Astrocyte (in vitro differentiated cells and primary cell): ENCODE results near the gene OXSR1. TPM values are rescaled to one million over a fixed set of nuclear protein-coding genes. Genes with fewer than 3 reads are reported as not detected.

Experiments used
- DNase-seq: peaks from one replicate; pipeline ENCODE4 v3.0.0-alpha.2; 2010; ENCODE audit warnings: low read depth
- FAIRE-seq: peaks from 2 replicates; lab custom pipeline; 2011; peaks lifted over from hg19 to GRCh38; lab: Jason Lieb, UNC
- H2AFZ ChIP-seq: 2 replicates; pipeline ENCODE4 v1.6.0; 2012; ENCODE audit warnings: low read depth, low read length, inconsistent platforms
- H3K27ac ChIP-seq: 2 replicates; pipeline ENCODE4 v1.5.1; 2011; ENCODE audit warnings: low read depth, low read length, inconsistent platforms
- H3K27me3 ChIP-seq: 2 replicates; pipeline ENCODE4 v1.6.0; 2011; ENCODE audit warnings: low read length, inconsistent platforms; ENCODE audit not compliant: insufficient read depth
- H3K36me3 ChIP-seq: 2 replicates; pipeline ENCODE4 v1.5.1; 2011; ENCODE audit warnings: low read length, inconsistent platforms; ENCODE audit not compliant: insufficient read depth
- H3K4me1 ChIP-seq: 2 replicates; pipeline ENCODE4 v1.5.1; 2011; ENCODE audit warnings: low read length, inconsistent platforms; ENCODE audit not compliant: insufficient read depth
- H3K4me2 ChIP-seq: 2 replicates; pipeline ENCODE4 v1.6.0; 2012; ENCODE audit warnings: low read length, inconsistent platforms
- H3K4me3 ChIP-seq: 2 replicates; pipeline ENCODE4 v1.5.1; 2011; ENCODE audit warnings: low read depth, mild to moderate bottlenecking, low read length, inconsistent platforms; ENCODE audit not compliant: insufficient read depth
- H3K79me2 ChIP-seq: 2 replicates; pipeline ENCODE4 v1.6.0; 2012; ENCODE audit warnings: mild to moderate bottlenecking, low read length, inconsistent platforms; ENCODE audit not compliant: insufficient read depth
- H3K9ac ChIP-seq: 2 replicates; pipeline ENCODE4 v1.6.0; 2012; ENCODE audit warnings: mild to moderate bottlenecking, low read length, inconsistent platforms
- H3K9me3 ChIP-seq: 2 replicates; pipeline ENCODE4 v1.5.1; 2012; ENCODE audit warnings: low read depth, mild to moderate bottlenecking, low read length, inconsistent platforms; ENCODE audit not compliant: insufficient read depth
- H4K20me1 ChIP-seq: 2 replicates; pipeline ENCODE4 v1.6.0; 2012; ENCODE audit warnings: low read length, inconsistent platforms; ENCODE audit not compliant: insufficient read depth
- H3K27ac Mint-ChIP-seq: one replicate; pipeline ENCODE4 v1.8.0; 2021; ENCODE audit warnings: mild to moderate bottlenecking, mixed read lengths; ENCODE audit not compliant: unreplicated experiment
- H3K27me3 Mint-ChIP-seq: one replicate; pipeline ENCODE4 v1.8.0; 2021; ENCODE audit warnings: low read depth, mixed read lengths; ENCODE audit not compliant: unreplicated experiment
- H3K36me3 Mint-ChIP-seq: one replicate; pipeline ENCODE4 v1.8.0; 2021; ENCODE audit warnings: low read depth, mixed read lengths; ENCODE audit not compliant: unreplicated experiment
- H3K4me1 Mint-ChIP-seq: one replicate; pipeline ENCODE4 v1.8.0; 2021; ENCODE audit warnings: low read depth, mixed read lengths; ENCODE audit not compliant: unreplicated experiment
- H3K4me3 Mint-ChIP-seq: one replicate; pipeline ENCODE4 v1.8.0; 2021; ENCODE audit warnings: mild to moderate bottlenecking, moderate library complexity, mixed read lengths; ENCODE audit not compliant: unreplicated experiment
- H3K9me3 Mint-ChIP-seq: one replicate; pipeline ENCODE4 v1.8.0; 2021; ENCODE audit warnings: mild to moderate bottlenecking, mixed read lengths; ENCODE audit not compliant: unreplicated experiment
- CTCF ChIP-seq: IDR thresholded peaks from 2 replicates; pipeline ENCODE4 v1.5.1; 2011; ENCODE audit warnings: low read depth, mild to moderate bottlenecking, inconsistent platforms, low read length, moderate library complexity; ENCODE audit not compliant: insufficient read depth
- EZH2 ChIP-seq: IDR thresholded peaks from 2 replicates; pipeline ENCODE4 v1.6.1; 2012; ENCODE audit warnings: mild to moderate bottlenecking, low read length, inconsistent platforms; ENCODE audit not compliant: insufficient read depth
- total RNA-seq: library from RNA; stranded (reverse); gene quantifications from 2 replicates; pipeline ENCODE4 v1.2.1, GENCODE V29; 2021

OXSR1 gene
- total RNA-seq, 1 donor from 2014 or later: 83.1 TPM

DNA sequence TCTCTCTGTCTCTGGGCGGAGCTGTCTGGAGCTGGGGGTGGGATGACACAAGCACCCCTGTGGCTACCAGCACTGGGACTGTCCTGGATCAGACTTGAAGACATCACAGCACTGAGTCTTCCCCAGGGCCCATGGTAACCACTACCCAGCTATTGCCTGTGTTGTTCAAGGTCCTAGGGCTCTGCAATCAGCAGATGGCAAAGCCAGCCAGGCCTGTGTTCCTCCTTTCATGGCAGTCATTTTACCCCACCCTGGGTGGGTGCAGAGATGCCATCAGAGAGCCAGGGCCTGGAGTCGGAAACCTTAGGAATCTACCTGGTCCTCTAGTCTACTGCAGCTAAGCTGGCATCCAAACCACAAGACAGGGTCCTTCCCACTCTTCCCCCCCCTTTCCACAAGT, 38.4 kb downstream of the OXSR1 start:
- DNase-seq (no peak), FAIRE-seq (no peak)
- Histone ChIP-seq H4K20me1 (peaks cover 70% of the 10 kb centered on the region), H3K9me3 (no peaks in the 10 kb centered on the region), H3K27ac (no peak overlapping the region), H3K4me2 (no peak overlapping the region), H2AFZ (no peak overlapping the region), H3K79me2 (peaks cover 89% of the 10 kb centered on the region), H3K27me3 (no peaks in the 10 kb centered on the region), H3K36me3 (peaks cover 8% of the 10 kb centered on the region), H3K4me1 (no peaks in the 10 kb centered on the region), H3K4me3 (no peak overlapping the region), H3K9ac (no peak overlapping the region)
- Mint-ChIP-seq H3K4me3 (no peak overlapping the region), H3K27ac (no peak overlapping the region), H3K36me3 (peaks cover 30% of the 10 kb centered on the region), H3K4me1 (peaks cover 14% of the 10 kb centered on the region), H3K9me3 (no peaks in the 10 kb centered on the region), H3K27me3 (no peaks in the 10 kb centered on the region)
- TF ChIP-seq EZH2 (no peak), CTCF (no peak)

GRCh38 chr3:38204599-38205471, 39.5 kb downstream of the OXSR1 start:
- TF ChIP-seq CTCF: no peak
- no peak for TF ChIP-seq EZH2
- Histone ChIP-seq H3K9me3 (no peaks in the 10 kb centered on the region), H3K9ac (no peak overlapping the region), H3K79me2 (peaks cover 88% of the 10 kb centered on the region), H3K4me2 (no peak overlapping the region), H3K4me1 (no peaks in the 10 kb centered on the region), H3K36me3 (peaks cover 8% of the 10 kb centered on the region), H3K27ac (no peak overlapping the region), H3K4me3 (no peak overlapping the region), H3K27me3 (no peaks in the 10 kb centered on the region), H4K20me1 (peaks cover 71% of the 10 kb centered on the region), H2AFZ (no peak overlapping the region)
- peak overlapping the region; percentile 62 for H3K27ac Mint-ChIP-seq
- H3K36me3 Mint-ChIP-seq: peaks cover 26% of the 10 kb centered on the region
- no peaks in the 10 kb centered on the region for H3K9me3 Mint-ChIP-seq
- FAIRE-seq: no peak
- peaks cover 14% of the 10 kb centered on the region for H3K4me1 Mint-ChIP-seq
- no peaks in the 10 kb centered on the region for H3K27me3 Mint-ChIP-seq
- no peak for DNase-seq
- no peak overlapping the region for H3K4me3 Mint-ChIP-seq

- Mint-ChIP-seq H3K4me3 (no peak overlapping the region), H3K9me3 (no peaks in the 10 kb centered on the region), H3K27me3 (no peaks in the 10 kb centered on the region), H3K27ac (no peak overlapping the region), H3K4me1 (peaks cover 14% of the 10 kb centered on the region), H3K36me3 (peaks cover 22% of the 10 kb centered on the region)
- H3K79me2 ChIP-seq: peaks cover 88% of the 10 kb centered on the region
- H3K36me3 ChIP-seq: peaks cover 8% of the 10 kb centered on the region
- no peaks in the 10 kb centered on the region for H3K27me3 ChIP-seq
- no peaks in the 10 kb centered on the region for H3K9me3 ChIP-seq
- no peak for TF ChIP-seq EZH2
- no peak for TF ChIP-seq CTCF
- FAIRE-seq (no peak), DNase-seq (no peak)
- H3K4me1 ChIP-seq: no peaks in the 10 kb centered on the region
- no peak overlapping the region for H3K27ac ChIP-seq
- H3K4me3 ChIP-seq: no peak overlapping the region
- no peak overlapping the region for H2AFZ ChIP-seq
- H3K4me2 ChIP-seq: no peak overlapping the region
- H3K9ac ChIP-seq: no peak overlapping the region
- peaks cover 71% of the 10 kb centered on the region for H4K20me1 ChIP-seq
Observed at GRCh38 chr3:38205472-38205805, 40.1 kb downstream of the OXSR1 start.
